Activated effector memory CD4-positive, alpha-beta T cell treated with Interleukin-2 at 50 U/mL for 16 hours (primary cell): ENCODE measurements around the gene VPS13C.
A peak's percentile ranks its signal among the peaks of the same experiment; 100 is the strongest.

Experiments used
- DNase-seq: peaks from one replicate; pipeline ENCODE4 v3.0.0-alpha.2; 2020

The VPS13C gene, protein sequence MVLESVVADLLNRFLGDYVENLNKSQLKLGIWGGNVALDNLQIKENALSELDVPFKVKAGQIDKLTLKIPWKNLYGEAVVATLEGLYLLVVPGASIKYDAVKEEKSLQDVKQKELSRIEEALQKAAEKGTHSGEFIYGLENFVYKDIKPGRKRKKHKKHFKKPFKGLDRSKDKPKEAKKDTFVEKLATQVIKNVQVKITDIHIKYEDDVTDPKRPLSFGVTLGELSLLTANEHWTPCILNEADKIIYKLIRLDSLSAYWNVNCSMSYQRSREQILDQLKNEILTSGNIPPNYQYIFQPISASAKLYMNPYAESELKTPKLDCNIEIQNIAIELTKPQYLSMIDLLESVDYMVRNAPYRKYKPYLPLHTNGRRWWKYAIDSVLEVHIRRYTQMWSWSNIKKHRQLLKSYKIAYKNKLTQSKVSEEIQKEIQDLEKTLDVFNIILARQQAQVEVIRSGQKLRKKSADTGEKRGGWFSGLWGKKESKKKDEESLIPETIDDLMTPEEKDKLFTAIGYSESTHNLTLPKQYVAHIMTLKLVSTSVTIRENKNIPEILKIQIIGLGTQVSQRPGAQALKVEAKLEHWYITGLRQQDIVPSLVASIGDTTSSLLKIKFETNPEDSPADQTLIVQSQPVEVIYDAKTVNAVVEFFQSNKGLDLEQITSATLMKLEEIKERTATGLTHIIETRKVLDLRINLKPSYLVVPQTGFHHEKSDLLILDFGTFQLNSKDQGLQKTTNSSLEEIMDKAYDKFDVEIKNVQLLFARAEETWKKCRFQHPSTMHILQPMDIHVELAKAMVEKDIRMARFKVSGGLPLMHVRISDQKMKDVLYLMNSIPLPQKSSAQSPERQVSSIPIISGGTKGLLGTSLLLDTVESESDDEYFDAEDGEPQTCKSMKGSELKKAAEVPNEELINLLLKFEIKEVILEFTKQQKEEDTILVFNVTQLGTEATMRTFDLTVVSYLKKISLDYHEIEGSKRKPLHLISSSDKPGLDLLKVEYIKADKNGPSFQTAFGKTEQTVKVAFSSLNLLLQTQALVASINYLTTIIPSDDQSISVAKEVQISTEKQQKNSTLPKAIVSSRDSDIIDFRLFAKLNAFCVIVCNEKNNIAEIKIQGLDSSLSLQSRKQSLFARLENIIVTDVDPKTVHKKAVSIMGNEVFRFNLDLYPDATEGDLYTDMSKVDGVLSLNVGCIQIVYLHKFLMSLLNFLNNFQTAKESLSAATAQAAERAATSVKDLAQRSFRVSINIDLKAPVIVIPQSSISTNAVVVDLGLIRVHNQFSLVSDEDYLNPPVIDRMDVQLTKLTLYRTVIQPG (N-terminal part only)

DNA sequence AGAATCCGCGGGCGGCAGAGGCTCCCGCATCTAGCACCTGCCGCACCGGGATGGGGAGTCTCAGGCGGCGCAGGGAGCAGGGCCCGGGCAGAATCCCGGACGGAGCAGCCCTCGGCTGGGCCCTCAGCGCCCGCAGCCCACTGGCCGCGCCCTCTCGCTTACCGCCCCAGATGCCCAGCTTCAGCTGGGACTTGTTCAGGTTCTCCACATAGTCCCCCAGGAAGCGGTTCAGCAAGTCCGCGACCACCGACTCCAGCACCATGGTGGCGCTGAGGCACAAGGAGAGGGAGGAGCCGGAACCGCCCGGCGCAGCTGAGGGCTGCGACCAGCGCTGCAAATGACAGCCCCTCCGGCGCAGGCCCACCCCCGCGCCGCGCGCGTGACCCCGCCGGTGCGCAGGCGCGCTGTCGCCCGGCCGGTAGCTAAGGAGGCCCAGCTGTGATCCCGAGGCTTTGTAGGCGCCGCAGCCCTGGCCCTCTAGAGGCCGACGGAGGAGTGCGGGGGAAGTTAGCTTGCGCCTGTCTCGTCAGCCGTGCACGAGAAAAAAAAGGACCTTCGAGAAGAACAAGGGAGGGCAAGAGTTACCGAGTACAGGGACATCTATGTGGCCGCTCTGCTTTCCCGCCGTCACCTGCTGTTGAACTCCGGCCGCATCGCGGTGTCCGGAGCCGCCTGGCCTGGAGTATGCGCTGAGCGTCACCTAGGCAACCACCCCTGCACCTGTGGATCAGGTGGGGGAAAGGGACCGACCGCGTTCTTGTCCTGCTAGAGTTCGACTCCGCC is at the start of gene VPS13C:
VPS13C (minus strand) TSS at position 335 of the 783 bp plus-strand sequence; CDS start at position 262, 73 bp downstream.
- peak; percentile 92 for DNase-seq

DNA sequence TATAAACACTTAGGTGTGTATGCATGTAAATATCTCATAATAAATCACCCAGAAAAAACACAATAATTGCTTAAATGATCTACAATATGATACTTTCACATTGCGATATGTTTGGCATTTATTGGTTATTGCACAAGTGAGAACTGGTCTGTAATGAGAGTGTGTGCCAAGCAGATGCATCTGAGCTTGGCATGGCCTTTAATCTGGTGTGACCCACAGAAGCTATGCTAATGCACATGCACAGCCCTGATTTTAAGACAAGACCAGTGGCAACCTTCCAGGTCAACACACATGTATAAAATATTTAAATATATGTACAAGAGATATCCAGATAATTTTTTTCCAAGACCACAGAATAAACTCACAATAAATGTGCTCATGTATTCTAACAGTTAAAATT is 49.2 kb upstream of the VPS13C start:
- no peak for DNase-seq

DNA sequence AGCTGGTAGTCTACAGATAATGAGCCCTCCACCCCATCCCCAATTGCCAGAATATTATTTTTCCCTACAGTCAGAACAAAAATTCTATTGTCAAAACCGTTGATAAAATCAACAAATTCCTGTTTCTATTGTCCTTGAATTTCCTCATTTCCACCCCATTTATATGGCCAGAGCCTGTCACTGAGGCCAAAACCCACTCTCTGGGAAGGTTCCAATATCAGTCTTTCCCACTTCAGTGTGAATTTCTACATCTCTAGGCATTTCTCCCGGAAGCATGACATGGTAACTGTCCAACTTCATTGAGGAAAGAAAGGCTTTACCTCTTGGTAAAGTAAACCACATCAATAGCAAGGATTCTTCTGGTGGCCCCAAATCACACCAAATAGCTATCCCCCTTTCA is 48.2 kb upstream of the VPS13C start:
- no peak for DNase-seq

DNA sequence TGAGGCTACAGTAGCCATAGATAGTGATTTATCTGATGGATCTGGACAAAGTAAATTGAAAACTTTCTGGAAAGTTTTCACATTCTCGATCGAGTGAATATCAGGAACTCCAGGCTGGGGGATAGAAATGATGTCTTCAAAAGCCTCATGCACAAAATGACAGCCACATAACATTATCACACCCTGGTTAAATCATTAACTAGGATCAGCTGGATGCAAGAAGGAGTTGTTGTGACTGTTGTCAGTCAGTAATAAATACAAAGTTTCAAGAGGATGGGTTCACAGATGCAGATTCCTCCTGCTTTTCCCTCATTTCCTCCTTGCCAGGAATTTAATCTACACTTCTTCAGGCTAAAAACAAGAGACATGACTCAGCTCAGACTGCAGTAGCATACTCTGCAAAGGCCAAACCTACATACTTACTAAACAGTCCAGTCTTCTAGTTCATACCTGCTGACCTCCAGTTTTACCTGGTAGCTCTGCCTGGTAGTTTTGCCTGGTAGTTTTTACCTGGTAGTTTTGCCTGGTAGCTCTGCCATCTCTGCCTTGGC is 47.4 kb upstream of the VPS13C start:
- no peak for DNase-seq

DNA sequence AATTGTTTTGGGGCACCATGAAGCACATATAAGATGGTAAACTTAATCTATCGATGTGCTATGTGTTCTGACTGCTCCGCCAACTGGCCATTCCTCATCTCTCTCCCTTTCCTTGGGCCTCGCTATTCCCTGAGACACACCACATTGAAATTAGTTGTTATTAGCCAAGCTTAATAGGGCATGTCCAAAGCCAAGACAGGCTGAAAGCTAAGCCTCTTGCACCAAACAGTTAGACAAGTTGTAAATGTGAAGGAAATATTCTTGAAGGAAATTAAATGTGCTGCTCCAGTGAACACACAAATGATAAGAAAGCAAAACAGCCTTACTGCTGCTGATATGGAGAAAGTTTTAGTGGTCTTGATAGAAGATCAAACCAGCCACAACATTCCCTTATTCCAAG is 45.8 kb upstream of the VPS13C start:
- no peak for DNase-seq

DNA sequence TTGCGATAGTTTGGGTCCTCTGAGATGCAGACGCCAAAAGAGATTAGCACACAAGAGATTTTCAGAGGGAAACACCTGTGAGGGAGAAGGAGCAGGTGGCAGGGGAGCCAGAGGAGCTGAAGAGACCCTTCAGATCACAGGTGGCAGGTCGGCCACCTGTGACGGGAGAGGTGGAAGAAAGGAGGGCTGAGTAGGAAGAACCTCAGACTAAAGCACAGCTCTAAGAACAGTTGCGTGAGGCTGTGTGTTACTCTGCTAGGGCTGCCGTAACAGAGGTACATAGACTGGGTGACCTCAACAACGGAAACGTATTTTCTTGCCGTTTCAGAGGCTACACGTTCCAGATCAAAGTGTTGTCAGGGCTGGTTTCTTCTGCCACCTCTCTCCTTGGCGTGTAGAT is 45.0 kb upstream of the VPS13C start:
- no peak for DNase-seq

DNA sequence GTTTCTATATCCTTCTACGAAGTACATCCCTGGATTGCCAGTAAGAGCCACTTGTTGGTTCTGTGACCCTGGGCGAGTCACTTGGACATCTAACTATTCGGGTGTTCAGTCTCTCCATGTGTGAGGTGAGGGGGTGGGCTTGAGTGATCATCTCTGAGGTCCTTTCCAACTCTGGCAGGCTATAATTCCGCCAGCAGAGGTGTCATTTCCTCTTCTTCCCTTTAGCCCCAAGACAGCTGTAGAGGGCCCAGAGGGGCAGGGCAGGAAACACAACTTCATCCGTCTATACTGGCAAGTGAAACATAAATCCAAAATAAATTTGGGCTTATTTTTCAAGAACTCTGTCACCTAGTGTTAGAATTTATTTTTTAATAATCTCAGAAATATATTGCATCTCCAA is 44.6 kb upstream of the VPS13C start:
- DNase-seq = no peak

DNA sequence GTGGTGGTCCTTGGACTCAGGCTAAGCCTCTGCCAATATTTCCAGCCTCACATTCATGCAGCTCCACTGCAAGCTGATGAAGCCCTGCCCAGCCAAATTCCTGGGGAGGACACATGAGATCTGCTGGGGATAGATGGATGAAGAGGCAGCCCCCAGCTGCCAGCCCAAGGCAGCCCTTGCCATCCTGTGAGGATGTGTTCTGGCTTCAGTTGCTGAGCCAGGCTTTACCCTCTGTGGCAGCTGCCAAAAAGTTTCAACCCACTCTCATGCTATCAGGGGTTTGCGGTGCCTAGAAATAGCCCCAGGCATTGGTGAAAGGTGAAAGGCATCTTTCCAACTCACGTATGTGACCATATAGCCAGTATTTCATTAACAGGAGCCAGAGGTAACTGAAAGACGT is 44.2 kb upstream of the VPS13C start:
- no peak for DNase-seq

DNA sequence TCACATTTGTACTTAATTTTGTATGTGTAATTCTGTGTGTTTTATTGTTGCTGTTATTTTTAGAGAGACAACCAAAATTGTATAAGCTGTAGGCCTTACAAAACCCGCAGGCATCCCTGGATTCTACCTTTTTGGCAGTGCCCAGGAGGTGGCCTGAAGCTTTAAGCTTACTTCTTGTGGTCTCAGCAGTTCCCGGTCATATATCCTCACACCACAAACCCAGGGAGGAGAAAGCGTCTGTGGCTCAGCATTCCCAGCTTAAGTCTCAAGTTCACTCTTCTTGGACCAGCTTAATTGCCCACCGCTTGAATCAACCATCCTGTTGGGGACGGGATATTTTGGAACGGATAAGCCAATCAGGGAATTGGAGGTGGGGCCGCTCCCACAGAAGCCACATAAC is 43.2 kb upstream of the VPS13C start:
- no peak for DNase-seq

DNA sequence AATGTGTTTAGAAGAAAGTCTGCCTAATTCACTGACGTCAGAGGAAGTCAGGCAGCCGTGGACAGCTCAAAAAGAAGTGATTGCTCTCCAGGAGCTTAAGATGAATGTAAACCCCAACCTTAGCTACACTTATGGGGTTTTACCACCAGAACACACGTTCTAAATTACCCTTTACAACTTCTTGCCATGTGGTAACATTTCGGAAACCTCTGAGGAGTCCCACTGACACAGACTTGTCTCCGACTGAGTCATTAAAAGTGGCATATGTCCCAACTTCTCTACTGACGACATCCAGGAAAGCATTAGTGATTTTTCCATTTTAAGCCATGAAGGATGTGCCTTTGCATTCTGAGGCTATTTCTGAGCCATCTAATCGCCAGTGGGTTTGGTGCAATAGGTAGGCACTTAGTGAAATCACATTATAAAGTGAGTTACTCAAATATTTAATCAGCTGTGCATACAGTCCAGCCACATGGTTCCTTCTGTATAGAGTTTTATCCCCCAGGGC is 38.9 kb upstream of the VPS13C start:
- DNase-seq = no peak

DNA sequence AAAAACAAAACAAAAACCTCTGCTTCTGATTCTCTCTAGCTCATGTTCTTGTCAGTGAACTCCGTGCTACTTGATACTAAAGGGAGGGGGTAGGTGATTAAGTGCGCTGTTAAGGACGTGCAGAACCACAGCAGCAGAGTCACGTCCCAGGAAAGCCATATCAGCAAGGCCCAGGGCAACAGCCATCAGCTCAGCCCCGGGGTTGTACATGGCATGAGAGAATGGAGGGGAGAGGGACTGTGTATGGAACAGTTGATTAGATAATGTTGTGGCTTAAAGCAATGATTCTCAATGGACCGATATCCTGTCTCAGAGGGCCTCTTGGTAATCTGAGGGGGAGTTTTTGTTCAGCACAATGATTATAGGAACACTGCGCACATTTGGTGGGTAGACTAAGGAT is 34.1 kb upstream of the VPS13C start:
- DNase-seq = no peak

DNA sequence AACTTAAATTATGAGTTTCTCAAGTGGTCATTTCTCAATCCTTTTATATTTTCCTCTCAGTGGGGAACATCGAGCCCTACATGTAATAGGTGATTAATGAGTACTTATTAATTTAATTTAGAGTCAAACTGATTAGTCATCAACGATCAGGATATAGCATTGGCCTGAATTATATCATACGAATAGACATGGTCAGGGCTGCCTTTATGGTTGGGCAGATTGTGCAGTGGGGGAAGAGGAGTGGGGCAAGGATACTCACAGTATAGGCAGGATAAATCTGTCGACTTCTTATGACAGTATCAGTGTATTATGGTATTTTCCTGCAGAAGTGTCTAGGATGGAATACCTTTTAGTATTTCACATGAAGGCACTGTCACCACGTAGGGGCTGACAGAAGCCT is 33.6 kb upstream of the VPS13C start:
- DNase-seq = no peak

DNA sequence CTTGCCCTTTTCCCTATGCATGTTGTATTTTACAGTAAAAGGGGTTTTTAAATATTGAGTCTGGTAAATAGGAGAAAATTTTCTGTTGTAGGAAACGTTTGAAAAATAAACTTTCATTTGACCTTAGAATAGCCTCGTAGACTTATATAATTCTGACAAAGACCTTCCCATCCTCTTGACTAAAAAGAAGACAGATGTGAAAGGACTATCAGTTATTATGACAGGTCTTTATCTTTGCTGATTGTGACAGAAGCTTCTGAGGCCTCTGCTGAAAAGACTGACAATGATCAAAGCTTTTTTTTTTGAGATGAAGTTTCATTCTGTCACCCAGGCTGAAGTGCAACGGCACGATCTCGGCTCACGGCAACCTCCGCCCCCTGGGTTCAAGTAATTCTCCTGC is 30.7 kb upstream of the VPS13C start:
- DNase-seq = no peak

DNA sequence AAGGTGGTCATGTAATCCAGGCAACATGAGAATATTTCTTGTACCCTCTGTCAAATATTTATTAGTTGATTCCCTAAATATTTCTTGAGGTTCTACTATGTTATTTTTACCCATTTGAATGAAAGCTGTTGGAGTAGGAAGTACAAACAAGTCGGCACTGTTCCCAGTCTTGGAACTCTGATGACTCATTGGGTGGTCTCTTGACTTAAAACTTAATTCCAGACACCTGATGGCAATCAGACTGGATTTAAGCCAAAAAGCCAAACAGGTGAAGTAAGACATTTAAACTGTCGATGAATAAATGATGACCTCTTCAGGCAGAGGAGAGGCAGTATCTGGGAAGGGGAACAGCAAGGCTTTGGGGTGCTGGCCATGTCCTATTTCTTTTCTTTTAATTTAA is 29.4 kb upstream of the VPS13C start:
- DNase-seq = no peak

DNA sequence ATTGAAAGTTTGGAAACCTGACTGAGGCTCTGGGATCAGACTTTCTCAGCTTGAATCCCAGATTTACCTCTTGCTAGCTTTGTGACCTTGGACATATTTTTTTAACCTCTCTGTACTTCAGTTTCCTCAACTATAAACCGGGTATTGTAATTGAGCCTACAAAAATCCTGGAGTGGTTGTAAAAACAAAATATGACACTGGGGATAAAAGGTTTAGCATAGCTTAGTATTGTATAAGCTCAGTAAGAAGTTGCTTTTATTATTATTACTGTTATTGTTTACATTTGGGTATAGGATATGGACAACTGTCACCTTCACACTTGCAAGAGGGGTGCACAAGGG is 28.1 kb upstream of the VPS13C start:
- DNase-seq = no peak

DNA sequence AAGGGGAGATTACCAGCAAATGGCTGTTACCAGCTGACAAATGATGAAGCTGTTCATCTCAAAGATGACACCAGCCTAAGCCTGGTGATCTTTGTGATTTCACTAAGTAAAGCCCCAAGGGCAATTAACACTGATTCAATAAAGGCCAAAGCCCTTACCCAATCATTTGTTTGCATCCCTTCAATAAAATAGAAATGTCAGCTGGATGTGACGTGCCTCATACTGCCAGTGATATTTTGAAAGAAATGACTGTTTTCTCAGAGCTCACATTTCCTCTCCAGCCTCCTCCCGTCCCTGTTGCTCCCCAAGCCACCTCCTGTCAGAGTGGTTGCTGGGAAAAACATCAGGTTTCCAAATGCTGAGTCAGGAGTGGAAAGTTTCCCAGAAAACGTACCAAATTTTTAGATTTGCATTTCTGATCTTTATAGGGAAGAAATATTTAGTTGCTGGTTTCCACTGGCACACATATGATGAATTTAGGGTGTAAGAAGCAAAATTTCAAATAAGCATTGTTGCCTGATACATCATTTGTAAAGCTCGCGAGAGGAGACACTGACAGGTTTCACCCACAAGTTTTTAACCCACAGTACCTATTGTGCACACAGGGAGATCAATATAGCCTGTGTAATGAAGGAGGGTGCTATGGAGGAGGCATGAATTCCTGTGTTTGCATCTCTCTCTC is 27.6 kb upstream of the VPS13C start:
- DNase-seq = no peak

DNA sequence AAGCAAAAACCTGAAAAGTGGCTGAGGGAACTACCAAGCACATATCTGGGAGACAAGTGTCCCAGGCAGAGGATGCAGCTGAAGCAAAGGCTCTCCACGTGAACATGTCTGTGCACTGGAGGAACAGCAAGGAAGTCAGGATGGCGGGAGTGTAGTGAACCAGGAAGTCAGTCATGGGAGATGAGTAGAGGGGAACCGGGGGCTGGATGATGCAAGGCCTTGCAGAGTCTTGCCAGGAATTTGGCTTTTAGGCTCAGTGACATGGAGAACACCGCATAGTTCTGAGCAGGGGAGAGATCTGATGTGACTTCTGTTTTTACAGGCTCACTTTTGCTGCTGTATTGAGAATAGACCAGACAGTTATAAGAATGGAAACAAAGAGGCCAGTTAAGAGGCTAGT is 25.5 kb upstream of the VPS13C start:
- no peak for DNase-seq

DNA sequence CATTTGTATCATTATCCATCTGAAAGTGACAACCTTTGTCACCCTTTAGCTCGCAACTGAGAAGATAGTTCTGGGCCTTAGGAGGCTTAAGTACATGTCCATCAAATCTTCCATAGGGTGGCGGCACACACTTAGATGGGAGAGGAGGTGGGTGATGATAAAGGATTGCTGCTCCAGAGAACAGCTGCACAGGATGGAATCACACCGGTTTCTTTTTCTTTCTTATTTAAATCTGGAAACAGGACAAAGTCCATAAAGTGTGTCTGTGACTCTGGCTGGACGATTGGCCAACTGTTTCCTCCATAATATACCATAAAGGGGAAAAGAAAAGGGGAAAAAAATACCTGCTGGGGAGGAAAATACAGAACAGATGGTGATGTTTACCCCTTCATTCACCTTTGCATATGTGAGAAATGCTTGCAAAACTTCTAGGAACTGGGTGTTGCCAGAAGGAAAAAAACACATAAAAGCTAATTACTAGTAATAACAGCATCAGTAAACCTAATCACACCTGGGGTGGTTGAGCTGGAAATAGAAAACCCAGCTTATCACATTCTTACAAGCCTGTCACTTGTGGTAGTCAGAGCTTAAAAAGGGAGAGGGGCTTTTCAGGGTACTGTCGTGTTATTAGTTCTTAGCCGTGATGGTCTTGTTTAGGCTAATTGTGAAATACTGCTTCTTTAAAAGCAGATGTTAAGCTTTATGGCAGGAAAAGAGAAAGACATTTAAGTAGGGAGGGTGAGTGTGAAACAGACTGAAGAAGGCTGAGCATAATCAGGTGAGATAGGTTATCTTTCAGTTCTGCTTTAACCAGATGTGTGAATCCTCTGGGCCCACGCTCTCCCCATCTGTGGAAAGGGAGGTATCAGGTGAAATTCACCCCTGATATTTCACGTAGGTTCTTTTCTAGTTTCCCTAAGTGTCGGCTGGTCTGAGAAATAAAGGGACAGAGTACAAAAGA is 23.2 kb upstream of the VPS13C start:
- DNase-seq = no peak

DNA sequence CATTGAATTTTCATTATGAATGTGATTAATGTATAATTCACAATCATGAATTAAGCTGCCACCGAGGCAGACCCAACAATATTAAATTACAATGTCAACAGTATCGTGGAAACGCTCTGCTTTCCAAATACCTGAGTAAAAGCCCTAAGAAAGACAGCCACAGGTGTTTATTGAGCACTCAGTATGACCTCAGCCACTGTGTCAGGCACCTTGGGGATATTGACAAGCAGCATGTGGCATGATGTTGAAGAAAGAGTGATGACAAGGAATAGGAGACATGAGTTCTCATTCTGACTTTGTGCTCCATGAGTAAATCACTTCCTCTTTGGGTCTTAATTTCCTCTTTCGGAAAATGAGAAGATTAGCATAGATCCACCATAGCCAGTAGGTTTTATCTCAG is 19.3 kb upstream of the VPS13C start:
- DNase-seq = no peak

DNA sequence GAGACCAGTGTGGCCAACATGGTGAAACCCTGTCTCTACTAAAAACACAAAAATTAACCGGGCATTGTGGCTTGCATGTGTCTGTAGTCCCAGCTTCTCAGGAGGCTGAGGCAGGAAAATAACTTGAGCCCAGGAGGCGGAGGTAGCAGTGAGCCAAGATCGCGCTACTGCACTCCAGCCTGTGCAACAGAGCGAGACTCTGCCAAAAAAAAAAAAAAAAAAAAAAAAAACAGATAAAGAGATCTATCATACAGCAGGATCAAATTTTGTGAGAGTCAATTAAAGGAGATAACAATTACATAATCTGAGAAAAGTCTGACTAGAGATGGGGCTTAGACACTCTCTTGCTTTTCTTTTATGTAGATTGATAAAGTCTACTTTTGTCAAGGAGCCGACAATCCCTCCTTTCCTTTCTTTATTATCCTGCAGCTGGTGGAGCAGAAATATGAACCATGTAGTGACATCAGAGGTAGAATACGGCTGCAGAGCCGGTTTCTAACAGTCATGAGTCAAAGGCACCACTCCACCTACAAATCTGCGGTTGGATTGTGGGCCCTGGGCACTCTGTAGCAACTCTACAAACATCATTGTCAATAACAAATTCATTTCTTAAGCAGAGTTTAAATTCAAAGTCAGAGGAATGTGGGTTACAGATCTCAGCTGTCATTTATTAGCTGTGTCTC is 15.5 kb upstream of the VPS13C start:
- no peak for DNase-seq
